NCI-H2227 (cell line): Measurements from ENCODE around the gene CLEC7A.

ENCODE experiments used
- DNase-seq: peaks from one replicate; lab custom pipeline; 2025; ENCODE audit not compliant: unreplicated experiment; lab: John Stamatoyannopoulos, UW

The CLEC7A gene

DNA sequence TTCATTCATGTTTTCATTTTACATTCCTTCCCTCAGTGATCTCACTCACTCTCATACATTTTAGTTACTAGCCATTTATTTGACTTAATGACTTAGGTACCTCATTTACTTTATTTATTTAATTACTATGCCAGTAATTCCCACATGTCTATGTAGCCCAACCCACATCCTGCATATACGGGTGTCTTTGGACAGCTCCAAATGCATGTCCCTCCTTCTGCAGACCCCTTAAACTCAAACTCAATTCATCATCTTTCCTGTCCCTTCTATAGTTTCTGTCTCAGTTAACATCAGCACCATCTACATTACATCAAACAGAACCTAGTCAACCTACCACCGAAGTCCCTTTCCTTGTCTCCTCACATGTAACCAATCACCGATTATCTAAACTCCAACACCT is 34.0 kb downstream of the CLEC7A start:
- no peak for DNase-seq

- no peak for DNase-seq
These were observed 35.2 kb downstream of the CLEC7A start for GRCh38 chr12:10094646-10095395.

DNA sequence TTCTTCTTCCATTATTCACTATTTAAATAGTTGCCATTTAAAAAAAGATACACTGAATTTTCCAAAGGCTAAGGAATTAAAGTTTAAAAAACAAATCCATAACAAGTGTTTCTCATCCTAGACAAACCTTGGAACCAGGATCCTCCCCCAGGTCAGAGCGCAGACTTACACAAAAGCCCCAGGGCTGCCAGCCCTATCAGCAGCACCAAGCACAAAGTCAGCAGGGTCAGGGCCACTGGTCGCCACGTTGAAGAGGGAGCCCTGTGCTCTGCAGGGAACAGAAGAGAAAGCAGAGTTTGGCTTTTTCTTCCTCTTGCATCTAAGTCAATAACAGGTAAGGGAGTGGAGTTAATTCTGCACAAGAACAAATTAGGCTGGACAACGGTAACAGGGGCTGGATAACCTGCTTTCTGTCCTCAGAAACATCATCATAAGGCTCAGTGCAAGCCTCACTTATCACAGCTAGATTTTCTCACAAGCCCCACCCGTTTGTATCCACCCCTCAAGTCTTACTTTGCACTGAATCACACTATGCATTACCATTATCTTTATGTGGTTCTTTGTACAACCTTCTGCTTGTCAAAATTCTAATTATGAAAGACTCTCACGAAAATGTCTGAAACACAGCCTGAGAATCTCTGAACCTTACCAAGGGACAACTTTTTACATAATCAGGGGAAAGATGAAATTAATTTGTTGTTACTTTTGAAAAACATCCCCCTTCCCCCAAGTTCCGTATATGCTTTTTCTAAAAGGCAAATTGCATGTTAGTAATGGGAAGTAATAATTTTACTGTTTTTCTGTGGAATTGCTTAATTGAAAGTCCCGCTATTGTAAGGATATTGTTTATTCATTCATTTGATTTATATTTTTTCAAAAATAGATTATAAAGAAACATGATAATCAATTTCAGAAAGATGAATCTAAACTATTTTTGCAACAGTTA is 40.8 kb downstream of the CLEC7A start:
- DNase-seq = no peak

DNA sequence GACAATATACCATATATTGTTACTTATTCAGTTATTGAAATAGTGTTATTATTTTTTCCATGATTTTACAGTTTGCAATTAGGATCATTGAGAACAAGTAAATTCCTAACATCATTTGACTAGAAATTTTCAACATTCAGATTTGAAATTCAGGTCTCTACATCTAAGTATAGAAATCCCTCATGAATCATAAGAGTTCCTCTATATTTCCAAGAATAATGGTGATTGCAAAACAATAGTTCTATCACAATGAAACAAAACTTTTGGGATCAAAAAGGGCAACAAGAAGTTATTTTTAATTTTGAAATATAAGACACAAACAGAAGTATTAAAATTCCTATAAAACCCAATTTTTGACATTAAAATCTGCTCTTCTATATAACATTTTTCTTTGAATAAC is 42.0 kb downstream of the CLEC7A start:
- no peak for DNase-seq

DNA sequence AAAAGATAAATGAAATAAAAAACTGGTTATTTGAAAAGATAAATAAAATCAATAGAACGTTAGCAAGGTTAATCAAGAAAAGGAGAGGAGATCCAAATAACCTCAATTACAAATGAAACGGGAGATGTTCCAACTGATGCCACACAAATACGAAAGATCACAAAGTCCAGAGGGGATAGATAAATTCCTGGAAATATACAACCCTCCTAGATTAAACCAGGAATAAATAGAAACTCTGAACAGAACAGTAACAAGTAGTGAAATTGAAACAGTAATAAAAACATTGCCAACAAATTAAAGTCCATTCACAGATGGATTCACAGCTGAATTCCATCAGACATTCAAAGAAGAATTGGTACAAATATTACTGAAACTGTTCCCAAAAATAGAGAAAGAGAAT is 43.6 kb downstream of the CLEC7A start:
- DNase-seq = no peak

- DNase-seq = no peak
These were observed 45.3 kb downstream of the CLEC7A start for GRCh38 chr12:10084733-10085132.

GRCh38 chr12:10082117-10082874 is 47.7 kb downstream of the CLEC7A start:
- no peak for DNase-seq

DNA sequence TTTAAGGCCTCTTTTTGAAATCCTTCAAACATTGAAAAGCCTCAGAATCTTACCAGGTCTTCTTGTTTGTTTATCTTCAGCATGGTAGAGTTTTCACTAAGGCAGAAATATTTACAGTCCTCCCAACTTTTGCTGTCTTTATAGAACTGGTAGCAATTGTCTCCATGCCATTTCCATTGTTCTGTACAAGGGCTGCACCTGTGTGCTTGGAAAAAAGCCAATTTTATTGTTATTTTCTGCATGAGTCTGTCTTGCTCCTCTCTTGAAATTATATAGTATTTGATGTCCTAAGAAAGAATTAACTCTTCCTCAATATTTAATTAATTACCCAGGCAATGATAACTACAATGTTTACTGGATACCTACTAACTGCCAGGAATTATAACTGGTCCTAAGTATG is 54.5 kb downstream of the CLEC7A start:
- DNase-seq = no peak

DNA sequence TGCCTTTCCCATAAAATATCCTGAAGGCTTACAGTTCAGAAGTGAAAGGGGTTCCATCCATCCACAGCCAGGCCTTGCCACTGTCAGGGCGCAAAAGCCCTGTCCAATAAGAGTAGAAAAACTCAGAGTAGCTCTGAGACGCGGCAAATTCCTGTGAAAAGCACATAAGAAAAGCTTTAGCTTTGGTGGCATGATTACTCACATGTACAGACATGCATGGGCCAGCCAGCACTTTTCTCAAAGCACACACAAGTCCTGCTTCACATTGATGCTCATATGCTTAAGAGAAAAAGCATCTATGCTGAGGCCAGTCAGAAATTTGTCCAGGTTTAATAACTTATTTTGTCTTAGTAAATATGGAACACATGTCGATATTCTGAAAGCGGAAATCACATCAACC is 56.7 kb downstream of the CLEC7A start:
- no peak for DNase-seq

GRCh38 chr12:10072131-10072530 is 57.9 kb downstream of the CLEC7A start:
- DNase-seq = no peak

DNA sequence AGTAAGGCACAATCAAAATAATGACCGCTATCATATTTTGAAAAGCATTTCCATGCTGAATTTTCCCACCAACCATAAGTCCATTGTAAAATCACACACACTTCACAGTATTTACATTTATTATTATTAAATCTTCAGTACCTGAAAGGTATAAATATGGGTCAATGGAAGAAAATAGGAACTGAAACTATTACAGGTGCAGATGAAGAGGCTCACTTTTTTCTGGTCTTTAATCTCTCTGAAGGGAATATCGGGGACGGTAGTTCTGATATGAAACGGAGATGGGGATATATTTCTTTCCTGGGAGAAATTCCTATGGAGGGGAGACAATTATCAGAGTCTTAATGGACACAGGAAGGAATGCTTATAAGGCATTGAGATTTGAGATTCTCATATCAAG is 59.6 kb downstream of the CLEC7A start:
- no peak for DNase-seq

GRCh38 chr12:10069976-10070375 is 60.0 kb downstream of the CLEC7A start:
- DNase-seq = no peak

GRCh38 chr12:10069099-10069498 is 60.9 kb downstream of the CLEC7A start:
- DNase-seq = no peak

DNA sequence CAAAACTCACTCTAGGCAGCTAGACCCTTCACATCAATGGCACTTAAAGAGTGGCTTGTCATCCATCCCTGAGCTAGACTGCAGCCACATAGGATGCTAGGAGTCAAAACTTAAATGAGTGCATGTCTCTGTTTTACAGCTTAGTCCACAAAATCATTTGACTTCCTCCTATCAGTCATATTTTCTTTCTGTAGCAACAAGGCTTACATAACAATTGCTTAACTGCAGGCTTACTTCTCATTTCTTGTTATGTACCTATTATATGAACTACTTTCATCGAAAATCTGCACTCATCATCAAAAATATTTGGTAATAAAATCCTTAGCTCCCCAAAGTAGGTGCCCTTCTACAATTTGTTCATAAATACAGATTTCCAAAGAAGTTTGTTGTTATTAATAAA is 61.4 kb downstream of the CLEC7A start:
- DNase-seq = no peak

- DNase-seq = no peak
These were observed 62.1 kb downstream of the CLEC7A start for GRCh38 chr12:10067942-10068341.

DNA sequence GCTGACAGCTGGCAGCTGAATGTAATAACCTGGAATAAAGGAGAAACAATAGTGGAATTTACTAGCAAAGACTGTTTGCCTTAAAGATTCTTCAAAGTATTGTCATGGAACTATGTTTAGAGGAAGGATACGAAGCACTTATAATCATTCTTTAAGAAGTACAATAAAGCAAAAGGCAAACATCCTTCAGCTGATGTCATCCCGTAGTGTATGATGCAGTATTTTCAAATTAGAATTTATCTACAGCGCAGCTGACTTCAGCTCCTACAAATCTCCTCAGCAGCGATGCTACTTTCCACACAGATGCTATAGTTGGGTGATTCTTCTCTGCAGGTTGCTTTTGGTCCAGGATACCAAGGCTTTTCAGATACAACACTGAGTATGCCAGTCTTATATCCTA is 62.7 kb downstream of the CLEC7A start:
- no peak for DNase-seq
